HG02938 (cell line): ENCODE data around the gene MBNL2.

ENCODE experiments used
- ATAC-seq: cut with Tn5 transposase; IDR thresholded peaks from one replicate; pipeline ENCODE4 v1.9.1; 2021; ENCODE audit warnings: mild to moderate bottlenecking, moderate library complexity; ENCODE audit not compliant: unreplicated experiment

MBNL2 gene

DNA sequence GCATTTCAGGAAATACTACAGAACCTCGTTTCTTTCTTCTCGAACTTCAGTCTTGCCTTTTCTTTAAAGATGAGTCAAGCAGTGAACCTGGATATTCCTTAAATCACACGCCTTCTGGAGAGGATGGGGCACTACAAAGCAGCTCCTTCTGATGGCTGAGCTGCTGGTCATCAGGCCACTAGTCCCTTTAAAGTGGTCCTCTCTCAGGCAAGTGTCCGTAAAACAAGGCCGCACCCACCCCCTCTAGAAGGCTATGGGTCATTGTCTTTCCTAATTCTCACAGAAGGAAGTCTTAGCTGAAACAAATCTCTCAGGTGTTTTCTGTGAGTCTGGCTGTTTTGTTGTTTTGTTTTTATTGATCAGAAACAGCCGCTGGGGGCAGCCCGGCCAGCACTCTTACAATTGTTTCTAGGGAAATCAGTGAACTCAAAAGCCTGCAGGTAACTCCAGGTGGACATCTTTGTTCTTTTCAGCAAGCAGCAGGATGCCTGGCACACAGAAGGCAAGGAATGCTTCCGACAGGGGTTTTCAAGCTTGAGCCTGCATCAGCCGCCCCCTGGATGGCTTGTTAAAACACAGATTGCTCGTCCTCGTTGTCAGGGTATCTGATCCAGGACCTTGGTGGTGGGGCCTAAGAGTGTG is 45.4 kb downstream of the MBNL2 start:
- ATAC-seq: no peak

DNA sequence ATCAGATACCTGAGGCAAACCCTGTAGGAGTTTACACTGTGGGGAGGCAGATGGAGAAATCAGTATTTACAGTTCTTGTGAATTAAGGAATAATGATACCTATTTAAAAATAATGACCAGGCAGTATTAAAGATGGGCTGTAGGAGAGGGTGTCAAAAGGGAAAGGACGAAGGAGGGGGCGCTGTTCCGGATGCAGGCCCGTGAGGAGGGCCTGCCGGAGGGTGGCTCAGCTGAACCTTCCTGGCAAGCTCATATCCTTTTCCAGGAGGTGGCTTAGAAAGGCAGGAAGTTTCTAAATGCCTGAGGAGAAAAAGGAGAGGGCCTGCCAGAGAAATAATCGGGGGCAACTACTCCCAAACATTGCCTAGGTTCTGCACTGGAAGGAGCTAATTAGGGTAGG is 46.6 kb downstream of the MBNL2 start:
- no peak for ATAC-seq

DNA sequence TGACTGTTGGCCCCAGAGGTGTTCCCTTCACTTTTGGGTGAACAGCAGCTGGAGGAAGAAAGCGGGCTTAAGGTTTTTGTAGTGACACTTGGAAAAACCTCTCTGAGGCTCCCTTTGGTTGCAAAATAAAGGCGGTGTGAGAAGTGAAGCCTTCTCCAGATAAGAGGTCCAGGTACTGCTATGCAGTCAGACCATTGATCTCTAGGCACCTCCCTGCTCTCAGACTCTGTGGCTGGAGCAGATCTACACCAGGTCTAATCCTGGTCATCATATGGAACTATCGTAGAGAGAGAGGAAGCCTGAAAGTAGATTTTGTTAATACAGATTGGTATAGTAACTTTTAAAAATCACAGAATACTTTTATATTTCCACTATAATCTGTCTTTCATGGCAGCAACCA is 47.5 kb downstream of the MBNL2 start:
- no peak for ATAC-seq

DNA sequence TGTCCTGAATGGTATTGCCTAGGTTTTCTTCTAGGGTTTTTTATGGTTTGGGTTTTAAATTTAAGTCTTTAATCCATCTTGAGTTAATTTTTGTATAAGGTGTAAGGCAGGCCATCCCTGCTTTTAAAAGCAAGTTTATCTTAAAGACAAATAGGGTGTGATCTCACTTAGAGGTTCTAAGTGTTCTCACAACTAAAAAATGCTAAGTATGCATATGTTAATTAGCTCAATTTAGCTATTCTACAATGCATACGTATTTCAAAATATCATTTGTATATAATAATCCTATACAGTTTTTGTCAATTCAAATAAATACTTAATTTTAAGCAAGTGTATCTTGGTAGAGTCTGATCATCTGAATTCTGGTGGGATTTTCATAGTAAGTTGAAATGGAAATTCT is 50.4 kb downstream of the MBNL2 start:
- ATAC-seq: no peak

- no peak for ATAC-seq
Measured at GRCh38 chr13:97273341-97273831, 51.3 kb downstream of the MBNL2 start.

- ATAC-seq: no peak
Measured at GRCh38 chr13:97274829-97275649, 52.9 kb downstream of the MBNL2 start.

DNA sequence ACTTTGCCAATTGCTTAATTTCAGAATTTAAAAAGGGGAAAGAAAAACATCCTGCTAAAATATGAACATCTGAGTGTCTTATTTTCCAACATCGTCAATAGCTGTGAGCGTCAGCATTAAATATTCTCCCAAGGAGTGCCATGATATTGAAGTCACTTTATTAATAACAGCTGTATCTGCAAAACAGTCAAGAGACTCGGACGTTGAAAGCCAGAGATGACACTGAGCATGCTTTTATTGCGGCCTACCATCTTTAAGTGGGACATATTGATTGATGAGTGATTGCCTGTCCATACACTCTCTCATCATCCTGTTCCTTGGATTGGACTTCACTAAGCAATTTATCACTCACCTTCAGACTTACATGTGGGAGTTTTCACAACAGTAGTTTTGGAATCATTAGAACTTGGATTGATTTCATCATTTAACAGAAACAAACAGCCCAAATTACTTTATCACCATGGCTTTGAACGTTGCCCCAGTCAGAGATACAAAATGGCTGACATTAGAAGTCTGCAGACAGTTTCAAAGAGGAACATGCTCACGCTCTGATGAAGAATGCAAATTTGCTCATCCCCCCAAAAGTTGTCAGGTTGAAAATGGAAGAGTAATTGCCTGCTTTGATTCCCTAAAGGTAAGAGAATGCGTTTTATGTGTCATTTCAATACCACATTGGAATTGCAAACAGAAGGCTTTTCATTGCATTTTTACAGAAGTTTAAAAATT is 53.8 kb downstream of the MBNL2 start:
- no peak for ATAC-seq

DNA sequence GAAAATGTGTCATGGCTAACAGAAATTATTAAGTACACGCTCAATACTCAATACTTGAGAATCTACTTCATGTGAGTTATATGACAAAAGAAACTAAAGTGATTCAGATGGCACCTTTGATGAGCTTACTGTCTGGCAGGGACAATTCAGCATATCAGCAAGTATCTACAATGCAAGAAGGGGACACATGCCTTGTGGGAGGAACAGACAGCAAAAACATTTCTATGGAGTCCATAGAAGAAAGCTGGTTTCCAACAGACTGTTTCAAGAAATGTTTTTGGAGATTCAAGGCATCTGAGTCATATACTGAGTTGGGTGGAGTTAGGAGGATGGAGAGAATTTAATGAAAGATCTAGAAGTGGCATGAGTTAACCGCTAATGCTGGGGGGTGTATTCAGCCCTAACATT is 54.7 kb downstream of the MBNL2 start:
- ATAC-seq: no peak

- ATAC-seq: no peak
Measured at GRCh38 chr13:97278435-97279411, 56.6 kb downstream of the MBNL2 start.

GRCh38 chr13:97279913-97280312 is 57.8 kb downstream of the MBNL2 start:
- ATAC-seq: no peak

DNA sequence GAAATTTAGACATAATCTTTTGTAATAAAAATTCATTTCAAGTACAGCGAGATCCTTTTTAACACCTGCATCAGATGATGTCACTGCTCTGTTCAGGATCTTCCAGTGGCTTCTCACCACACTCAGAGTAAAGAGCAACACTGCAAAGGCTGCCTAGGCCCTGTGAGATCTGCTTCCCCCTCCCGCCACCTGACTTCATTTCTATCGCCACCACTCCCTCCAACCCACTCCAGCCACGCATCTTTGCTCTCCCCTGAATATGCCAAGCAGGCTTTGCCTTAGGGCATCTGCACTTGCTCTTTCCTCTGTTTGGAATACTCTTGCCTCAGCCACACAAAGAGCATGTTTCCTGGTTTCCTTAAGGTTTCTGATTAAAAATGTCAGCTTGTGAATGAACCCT is 58.3 kb downstream of the MBNL2 start:
- ATAC-seq: no peak

DNA sequence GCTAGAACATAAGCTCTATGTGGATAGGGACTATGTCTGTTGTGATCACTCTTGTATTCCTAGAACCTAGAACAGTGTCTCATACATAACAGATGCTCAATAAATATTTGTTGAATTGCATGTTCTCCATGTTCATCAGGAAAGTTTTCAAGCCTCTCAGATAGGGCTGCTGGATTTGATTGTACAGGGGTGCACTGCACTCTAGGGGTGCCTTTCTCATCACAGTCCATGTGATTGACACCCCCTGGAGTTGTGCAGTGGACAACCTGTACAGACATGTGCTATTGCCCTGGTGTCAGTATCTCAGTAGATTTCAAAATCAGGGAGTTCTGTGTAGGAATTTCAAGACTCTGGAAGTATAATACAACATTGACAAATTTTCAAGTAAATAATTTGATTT is 58.9 kb downstream of the MBNL2 start:
- no peak for ATAC-seq

- no peak for ATAC-seq
Measured at GRCh38 chr13:97282705-97283104, 60.6 kb downstream of the MBNL2 start.

- peak; percentile 66 for ATAC-seq
Measured at GRCh38 chr13:97283888-97284287, 61.8 kb downstream of the MBNL2 start.

- ATAC-seq: no peak
Measured at GRCh38 chr13:97284558-97284957, 62.4 kb downstream of the MBNL2 start.

DNA sequence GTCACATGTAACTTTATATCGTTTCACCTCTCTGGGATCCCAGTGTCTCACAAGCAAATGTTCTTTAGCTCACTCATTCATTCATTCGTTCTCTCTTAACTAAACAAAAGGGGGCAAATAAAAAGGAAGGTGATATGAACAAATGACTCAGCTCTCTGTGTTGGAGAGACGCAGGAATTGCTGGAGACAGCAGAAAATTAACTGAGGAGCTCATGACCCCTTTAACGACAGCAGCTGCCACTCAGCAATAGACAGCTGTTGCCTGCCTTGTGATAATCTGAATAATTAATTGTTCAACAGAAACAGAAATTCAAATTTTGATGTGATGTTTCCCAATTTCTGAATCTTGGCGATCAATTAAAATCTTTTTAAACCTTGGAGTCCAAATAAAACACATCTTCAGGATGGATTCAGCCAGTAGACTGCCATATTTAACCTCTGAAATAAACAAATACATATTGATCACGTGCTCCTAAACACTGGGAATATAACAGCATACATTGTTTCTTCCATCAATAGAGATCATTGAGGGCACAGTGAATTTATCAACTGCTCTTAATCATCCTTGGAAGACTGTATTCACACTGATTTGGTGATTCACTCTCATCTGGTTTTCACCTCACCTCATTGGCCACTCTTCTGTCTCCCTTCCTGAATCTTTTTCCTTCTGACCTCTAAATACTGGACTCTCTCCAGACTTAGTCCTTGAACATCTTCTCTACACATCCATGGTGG is 63.3 kb downstream of the MBNL2 start:
- no peak for ATAC-seq

DNA sequence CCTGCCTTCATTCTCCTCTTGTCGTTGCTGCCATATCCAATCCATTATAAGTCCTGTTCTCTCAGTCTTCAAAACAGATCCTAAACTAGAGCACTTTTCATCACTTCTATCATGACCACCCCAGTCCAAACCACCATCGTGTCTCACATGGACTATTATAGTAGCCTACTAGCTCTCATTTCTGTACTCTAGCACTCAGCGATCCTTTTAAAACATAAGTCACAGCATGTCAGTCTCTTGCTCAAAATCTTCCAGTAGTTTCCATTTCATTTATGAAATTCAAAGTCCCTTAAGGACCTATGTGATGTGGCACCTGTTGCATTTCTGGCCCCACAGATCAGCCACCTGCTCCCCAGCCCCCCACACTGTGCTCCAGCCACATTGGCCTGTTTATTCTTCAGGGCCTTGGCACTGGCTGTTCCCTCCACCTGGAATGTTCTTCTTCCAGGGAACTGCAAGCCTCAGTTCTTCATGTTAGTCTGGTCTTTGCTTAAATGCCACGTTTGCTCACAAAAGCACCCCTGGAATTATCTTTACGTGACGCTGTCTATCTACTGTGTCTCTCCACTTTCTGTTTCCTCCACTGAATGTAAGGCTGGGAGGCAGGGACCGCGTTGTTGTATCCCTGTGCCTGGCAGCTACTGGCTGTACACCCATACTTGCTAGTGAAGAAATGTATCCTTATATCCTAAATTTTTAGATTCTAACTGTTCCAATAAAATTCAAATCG is 64.3 kb downstream of the MBNL2 start:
- ATAC-seq: no peak

DNA sequence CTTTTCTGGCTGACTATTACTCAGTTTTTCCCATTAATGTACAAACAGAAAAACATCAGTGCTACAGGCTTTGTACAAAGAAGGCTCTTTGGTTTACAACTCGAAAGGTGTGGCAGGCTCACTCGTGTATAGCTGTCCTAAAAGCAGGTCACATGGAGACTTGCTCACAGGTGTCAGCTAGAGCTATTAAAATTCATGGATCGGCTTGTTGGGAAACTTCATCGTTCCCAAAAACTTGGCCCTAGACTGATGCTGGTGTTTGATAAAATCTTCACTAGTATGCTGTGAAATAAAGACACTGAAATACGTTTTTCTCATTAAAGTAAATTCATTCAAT is 64.9 kb downstream of the MBNL2 start:
- no peak for ATAC-seq

DNA sequence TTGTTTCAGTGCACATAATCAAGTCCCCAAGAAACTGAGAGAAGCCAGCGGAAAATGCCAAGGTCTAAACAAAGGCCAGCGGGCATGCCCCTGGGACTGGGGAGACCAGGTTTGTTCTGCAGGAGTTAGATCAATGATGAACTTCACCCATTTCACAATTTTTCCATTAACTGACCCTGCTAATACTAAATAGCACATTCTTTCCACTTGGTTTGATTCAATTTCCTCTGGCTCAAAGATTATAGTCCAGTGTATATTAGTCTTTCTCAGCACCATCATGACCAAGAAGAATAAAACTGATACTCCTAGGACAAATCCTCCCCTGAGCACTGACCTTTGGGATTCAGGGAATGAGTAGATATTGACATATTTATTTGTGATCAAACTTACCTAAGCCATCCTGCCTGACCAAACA is 66.4 kb downstream of the MBNL2 start:
- ATAC-seq: no peak
